Mesendoderm (in vitro differentiated cells): Measurements from ENCODE around the gene C7orf25.

ENCODE experiments used
- DNase-seq: peaks from one replicate; pipeline ENCODE4 v3.0.0; 2013
- H2AK5ac ChIP-seq: 2 replicates; pipeline ENCODE4 v1.6.1; 2013; ENCODE audit warnings: low read length, inconsistent platforms
- H2BK120ac ChIP-seq: 2 replicates; pipeline ENCODE4 v1.6.1; 2013; ENCODE audit warnings: low read depth, mild to moderate bottlenecking, low read length, moderate library complexity, mixed read lengths
- H2BK15ac ChIP-seq: replicated peaks from 2 replicates; pipeline ENCODE4 v1.6.1; 2013; ENCODE audit warnings: low read depth, mild to moderate bottlenecking, moderate library complexity
- H2BK5ac ChIP-seq: 2 replicates; pipeline ENCODE4 v1.6.1; 2013; ENCODE audit warnings: low read length, inconsistent platforms
- H3K18ac ChIP-seq: 2 replicates; pipeline ENCODE4 v1.6.1; 2013; ENCODE audit warnings: mild to moderate bottlenecking, low read length, mixed read lengths
- H3K23ac ChIP-seq: one replicate; pipeline ENCODE4 v1.6.1; 2013; ENCODE audit warnings: low read length
- H3K27ac ChIP-seq: 2 replicates; pipeline ENCODE4 v1.5.1; 2013; ENCODE audit warnings: low read depth, mild to moderate bottlenecking, inconsistent platforms, low read length, moderate library complexity
- H3K27me3 ChIP-seq: 2 replicates; pipeline ENCODE4 v1.6.1; 2013; ENCODE audit warnings: low read length, control low read depth, mild to moderate bottlenecking, inconsistent platforms; ENCODE audit not compliant: insufficient read depth, poor library complexity
- H3K36me3 ChIP-seq: 2 replicates; pipeline ENCODE4 v1.6.1; 2013; ENCODE audit warnings: low read length, inconsistent platforms; ENCODE audit not compliant: control insufficient read depth, insufficient read depth
- H3K4ac ChIP-seq: one replicate; pipeline ENCODE4 v1.6.1; 2013; ENCODE audit warnings: low read depth, mild to moderate bottlenecking, low read length, moderate library complexity
- H3K4me1 ChIP-seq: 2 replicates; pipeline ENCODE4 v1.6.1; 2013; ENCODE audit warnings: low read depth, low read length, inconsistent platforms; ENCODE audit not compliant: control insufficient read depth
- H3K4me2 ChIP-seq: 2 replicates; pipeline ENCODE4 v1.6.1; 2013; ENCODE audit warnings: low read length
- H3K4me3 ChIP-seq: 2 replicates; pipeline ENCODE4 v1.5.1; 2013; ENCODE audit warnings: mild to moderate bottlenecking, low read length
- H3K56ac ChIP-seq: one replicate; pipeline ENCODE4 v1.6.1; 2013; ENCODE audit warnings: low read length
- H3K79me1 ChIP-seq: 2 replicates; pipeline ENCODE4 v1.6.1; 2013; ENCODE audit warnings: low read length, inconsistent platforms
- H3K79me2 ChIP-seq: 2 replicates; pipeline ENCODE4 v1.6.1; 2013; ENCODE audit warnings: mild to moderate bottlenecking, low read length; ENCODE audit not compliant: control insufficient read depth, insufficient read depth
- H3K9ac ChIP-seq: 2 replicates; pipeline ENCODE4 v1.6.1; 2013; ENCODE audit warnings: low read length, inconsistent platforms
- H4K5ac ChIP-seq: one replicate; pipeline ENCODE4 v1.6.1; 2013; ENCODE audit warnings: low read length
- H4K8ac ChIP-seq: one replicate; pipeline ENCODE4 v1.6.1; 2013; ENCODE audit warnings: low read depth, mild to moderate bottlenecking, control low read depth, low read length, moderate library complexity
- WGBS: extraction: QIAGEN DNeasy Blood & Tissue Kit; methylation state at CpG from one replicate; pipeline ENCODE4 v1.1.7; 2013; ENCODE audit warnings: low lambda C conversion rate, missing lambda C conversion rate; ENCODE audit not compliant: insufficient coverage; ENCODE audit errors: extremely low coverage; 5-methylcytosine and 5-hydroxymethylcytosine counted together

C7orf25 gene

GRCh38 chr7:42931834-42932651, 20.2 kb upstream of the C7orf25 start, which contains the start of the genes MRPL32 and PSMA2:
Gene MRPL32 (plus strand): TSS chr7:42932376. CDS start chr7:42932387, 11 bp downstream.
Gene PSMA2 (minus strand): TSS chr7:42932174. CDS start chr7:42932158, 16 bp downstream.
- Histone ChIP-seq H3K79me2 (peaks cover 68% of the 10 kb centered on the region), H3K18ac (peak within 1 kb of the TSS; percentile 81), H3K23ac (peak within 1 kb of the TSS; percentile 60), H3K4me3 (peak within 1 kb of the TSS; percentile 100), H3K4ac (peak within 1 kb of the TSS; percentile 66), H3K36me3 (peaks cover 2% of the 10 kb centered on the region), H3K79me1 (peaks cover 5% of the 10 kb centered on the region), H3K4me2 (peak within 1 kb of the TSS; percentile 89), H3K4me1 (peaks cover 5% of the 10 kb centered on the region), H3K27ac (peak within 1 kb of the TSS; percentile 6), H2BK5ac (peak within 1 kb of the TSS; percentile 87), H2BK15ac (no peak within 1 kb of the TSS), H3K9ac (peak within 1 kb of the TSS; percentile 99), H3K27me3 (no peaks in the 10 kb centered on the region), H2BK120ac (no peak within 1 kb of the TSS), H4K8ac (no peak within 1 kb of the TSS), H2AK5ac (no peak within 1 kb of the TSS), H4K5ac (no peak within 1 kb of the TSS), H3K56ac (peak within 1 kb of the TSS; percentile 100)
- peak; percentile 99 for DNase-seq
- no CpG with 5 or more reads among the region's 56 CpGs for WGBS

- DNase-seq: no peak
- no peak overlapping the region for H4K8ac ChIP-seq
- no peak overlapping the region for H4K5ac ChIP-seq
- no peak overlapping the region for H3K18ac ChIP-seq
- H3K4me1 ChIP-seq: peaks cover 5% of the 10 kb centered on the region
- H2BK5ac ChIP-seq: peak overlapping the region; percentile 87
- no peak overlapping the region for H2AK5ac ChIP-seq
- peak overlapping the region; percentile 100 for H3K56ac ChIP-seq
- H3K9ac ChIP-seq: peak overlapping the region; percentile 99
- no peak overlapping the region for H2BK120ac ChIP-seq
- peak overlapping the region; percentile 6 for H3K4ac ChIP-seq
- H3K27ac ChIP-seq: no peak overlapping the region
- H3K79me1 ChIP-seq: peaks cover 5% of the 10 kb centered on the region
- no peak overlapping the region for H2BK15ac ChIP-seq
- H3K23ac ChIP-seq: peak overlapping the region; percentile 60
- peak overlapping the region; percentile 100 for H3K4me3 ChIP-seq
- peaks cover 2% of the 10 kb centered on the region for H3K36me3 ChIP-seq
- H3K27me3 ChIP-seq: no peaks in the 10 kb centered on the region
- peaks cover 68% of the 10 kb centered on the region for H3K79me2 ChIP-seq
- WGBS: no CpG with 5 or more reads among the region's 12 CpGs
- peak overlapping the region; percentile 51 for H3K4me2 ChIP-seq
These were observed 19.6 kb upstream of the C7orf25 start for GRCh38 chr7:42931447-42931833.

- peaks cover 5% of the 10 kb centered on the region for H3K4me1 ChIP-seq
- no peak overlapping the region for H2AK5ac ChIP-seq
- no peak overlapping the region for H3K23ac ChIP-seq
- H2BK5ac ChIP-seq: no peak overlapping the region
- H3K79me1 ChIP-seq: peaks cover 5% of the 10 kb centered on the region
- H4K8ac ChIP-seq: no peak overlapping the region
- H3K18ac ChIP-seq: no peak overlapping the region
- peak overlapping the region; percentile 100 for H3K4me3 ChIP-seq
- H2BK120ac ChIP-seq: no peak overlapping the region
- no peak overlapping the region for H4K5ac ChIP-seq
- no peak overlapping the region for H3K27ac ChIP-seq
- peak overlapping the region; percentile 100 for H3K56ac ChIP-seq
- peaks cover 2% of the 10 kb centered on the region for H3K36me3 ChIP-seq
- H2BK15ac ChIP-seq: no peak overlapping the region
- peak overlapping the region; percentile 99 for H3K9ac ChIP-seq
- H3K27me3 ChIP-seq: no peaks in the 10 kb centered on the region
- no CpG with 5 or more reads among the region's 5 CpGs for WGBS
- no peak overlapping the region for H3K4ac ChIP-seq
- DNase-seq: no peak
- H3K4me2 ChIP-seq: peak overlapping the region; percentile 89
- H3K79me2 ChIP-seq: peaks cover 68% of the 10 kb centered on the region
These were observed 19.0 kb upstream of the C7orf25 start for GRCh38 chr7:42930889-42931288.

GRCh38 chr7:42929449-42929848, 17.6 kb upstream of the C7orf25 start:
- H2BK120ac ChIP-seq: no peak overlapping the region
- no peaks in the 10 kb centered on the region for H3K27me3 ChIP-seq
- no peak overlapping the region for H3K4me3 ChIP-seq
- H3K79me2 ChIP-seq: peaks cover 69% of the 10 kb centered on the region
- H3K56ac ChIP-seq: peak overlapping the region; percentile 34
- no peak for DNase-seq
- no peak overlapping the region for H3K4ac ChIP-seq
- no peak overlapping the region for H3K18ac ChIP-seq
- peak overlapping the region; percentile 30 for H3K23ac ChIP-seq
- H3K9ac ChIP-seq: peak overlapping the region; percentile 10
- H3K79me1 ChIP-seq: peaks cover 6% of the 10 kb centered on the region
- no peak overlapping the region for H3K27ac ChIP-seq
- no peak overlapping the region for H2BK5ac ChIP-seq
- peaks cover 5% of the 10 kb centered on the region for H3K4me1 ChIP-seq
- H3K4me2 ChIP-seq: no peak overlapping the region
- H2BK15ac ChIP-seq: no peak overlapping the region
- H4K8ac ChIP-seq: no peak overlapping the region
- no peaks in the 10 kb centered on the region for H3K36me3 ChIP-seq
- H2AK5ac ChIP-seq: no peak overlapping the region
- 100% methylated on average over 1 of the region's 3 CpGs for WGBS
- H4K5ac ChIP-seq: no peak overlapping the region

- no peaks in the 10 kb centered on the region for H3K27me3 ChIP-seq
- H2BK15ac ChIP-seq: no peak overlapping the region
- peak overlapping the region; percentile 51 for H4K5ac ChIP-seq
- H3K27ac ChIP-seq: no peak overlapping the region
- H3K9ac ChIP-seq: no peak overlapping the region
- H3K36me3 ChIP-seq: no peaks in the 10 kb centered on the region
- no peak overlapping the region for H2AK5ac ChIP-seq
- no peak overlapping the region for H3K4me2 ChIP-seq
- no peak overlapping the region for H4K8ac ChIP-seq
- H3K4me1 ChIP-seq: peaks cover 5% of the 10 kb centered on the region
- H3K79me2 ChIP-seq: peaks cover 63% of the 10 kb centered on the region
- H2BK5ac ChIP-seq: no peak overlapping the region
- no CpG with 5 or more reads among the region's 3 CpGs for WGBS
- H3K23ac ChIP-seq: no peak overlapping the region
- peaks cover 6% of the 10 kb centered on the region for H3K79me1 ChIP-seq
- no peak overlapping the region for H3K4ac ChIP-seq
- no peak overlapping the region for H3K18ac ChIP-seq
- no peak overlapping the region for H3K4me3 ChIP-seq
- no peak for DNase-seq
- H2BK120ac ChIP-seq: no peak overlapping the region
- H3K56ac ChIP-seq: no peak overlapping the region
These were observed 16.9 kb upstream of the C7orf25 start for GRCh38 chr7:42928754-42929153.
